DMS153 treated with DMSO at 0.1 percent for 48 hours (cell line): ENCODE measurements around the gene GRIA1.

Source experiments
- DNase-seq: peaks from one replicate; lab custom pipeline; 2025; ENCODE audit not compliant: unreplicated experiment; lab: John Stamatoyannopoulos, UW

The GRIA1 gene

GRCh38 chr5:153496835-153497234 lies 6.4 kb downstream of the GRIA1 start:
- DNase-seq, result no peak

- no peak for DNase-seq
Measured at GRCh38 chr5:153498516-153498915, 8.0 kb downstream of the GRIA1 start.

- DNase-seq, result no peak
Measured at GRCh38 chr5:153500178-153500577, 9.7 kb downstream of the GRIA1 start.

- peak; percentile 10 for DNase-seq
Measured at GRCh38 chr5:153504726-153505125, 14.3 kb downstream of the GRIA1 start.

GRCh38 chr5:153508700-153509099 lies 18.2 kb downstream of the GRIA1 start:
- no peak for DNase-seq

GRCh38 chr5:153511622-153512021 lies 21.2 kb downstream of the GRIA1 start:
- no peak for DNase-seq

GRCh38 chr5:153513156-153513555 lies 22.7 kb downstream of the GRIA1 start:
- DNase-seq, result no peak

- no peak for DNase-seq
Measured at GRCh38 chr5:153515301-153515700, 24.8 kb downstream of the GRIA1 start.

GRCh38 chr5:153516504-153517240 lies 26.2 kb downstream of the GRIA1 start:
- DNase-seq, result no peak

GRCh38 chr5:153517241-153517611 lies 26.8 kb downstream of the GRIA1 start:
- no peak for DNase-seq

GRCh38 chr5:153520137-153520536 lies 29.7 kb downstream of the GRIA1 start:
- no peak for DNase-seq

GRCh38 chr5:153520952-153521351 lies 30.5 kb downstream of the GRIA1 start:
- no peak for DNase-seq

- DNase-seq, result no peak
Measured at GRCh38 chr5:153523211-153523610, 32.7 kb downstream of the GRIA1 start.

GRCh38 chr5:153523831-153524230 lies 33.4 kb downstream of the GRIA1 start:
- no peak for DNase-seq

- DNase-seq, result no peak
Measured at GRCh38 chr5:153525536-153525935, 35.1 kb downstream of the GRIA1 start.

GRCh38 chr5:153530357-153531143 lies 40.1 kb downstream of the GRIA1 start:
- no peak for DNase-seq

GRCh38 chr5:153533546-153533945 lies 43.1 kb downstream of the GRIA1 start:
- no peak for DNase-seq

- DNase-seq, result no peak
Measured at GRCh38 chr5:153534102-153534501, 43.6 kb downstream of the GRIA1 start.

- no peak for DNase-seq
Measured at GRCh38 chr5:153537207-153537606, 46.7 kb downstream of the GRIA1 start.

- no peak for DNase-seq
Measured at GRCh38 chr5:153539983-153540382, 49.5 kb downstream of the GRIA1 start.

- DNase-seq, result no peak
Measured at GRCh38 chr5:153542536-153542935, 52.1 kb downstream of the GRIA1 start.

- no peak for DNase-seq
Measured at GRCh38 chr5:153543288-153543687, 52.8 kb downstream of the GRIA1 start.
